Stimulated activated CD4-positive, alpha-beta T cell treated with anti-CD3 and anti-CD28 coated beads, TNF-alpha, amount 100 ng/mL, for 48 hours (primary cell): Measurements from ENCODE around the gene PRKAG1.

Experiments
- DNase-seq, 3 donors: peaks; one replicate each; pipeline ENCODE4 v3.0.0-alpha.2; 2020; ENCODE audit warnings: low read depth in 3 of 3

Gene PRKAG1

DNA sequence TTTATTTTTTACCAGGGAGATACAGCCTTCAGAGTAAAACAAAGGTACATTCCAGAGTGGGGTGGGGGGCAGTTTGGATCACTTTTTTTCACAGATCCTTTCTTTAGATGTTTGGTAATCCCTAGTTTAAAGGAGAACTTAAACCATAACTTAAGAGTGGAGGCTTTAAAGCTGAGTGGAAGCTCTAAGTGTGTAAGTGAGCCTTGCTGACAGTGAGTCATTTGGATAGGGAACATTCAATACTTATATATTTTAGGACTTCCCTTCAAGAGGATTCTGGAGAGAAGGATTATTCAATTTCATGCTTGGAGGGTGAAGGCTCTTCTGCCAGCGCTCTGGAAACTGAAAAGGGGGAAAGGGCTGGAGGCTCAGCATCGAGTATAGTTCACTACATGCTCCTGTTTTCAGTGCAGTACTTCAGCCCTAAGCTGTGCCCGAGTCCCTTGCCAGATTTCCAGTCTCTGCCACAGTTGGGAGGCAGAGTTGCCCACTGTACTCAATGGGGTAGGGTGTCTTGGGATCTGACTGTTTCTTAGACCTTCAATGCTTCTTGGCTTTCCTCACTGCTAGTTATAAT, 8.4 kb downstream of the PRKAG1 start:
- DNase-seq, result no peak

DNA sequence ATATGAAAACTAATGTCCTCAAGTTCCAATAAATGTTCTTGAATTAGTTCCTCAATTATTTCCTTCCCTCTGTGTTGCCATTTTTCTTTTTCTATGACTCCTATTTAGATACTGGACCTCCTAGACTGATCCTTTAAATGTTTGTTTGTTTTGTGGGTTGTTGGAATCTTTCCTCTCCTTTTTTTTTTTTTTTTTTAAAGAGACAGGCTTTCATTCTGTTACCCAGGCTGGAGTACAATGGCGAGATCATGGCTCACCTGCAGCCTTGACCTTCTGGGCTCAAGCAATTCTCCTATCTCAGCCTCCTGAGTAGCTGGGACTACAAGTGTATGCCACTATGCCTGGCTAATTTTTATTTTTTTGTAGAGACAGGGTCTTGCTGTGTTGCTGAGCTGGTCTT, 9.6 kb downstream of the PRKAG1 start:
- DNase-seq, result no peak

DNA sequence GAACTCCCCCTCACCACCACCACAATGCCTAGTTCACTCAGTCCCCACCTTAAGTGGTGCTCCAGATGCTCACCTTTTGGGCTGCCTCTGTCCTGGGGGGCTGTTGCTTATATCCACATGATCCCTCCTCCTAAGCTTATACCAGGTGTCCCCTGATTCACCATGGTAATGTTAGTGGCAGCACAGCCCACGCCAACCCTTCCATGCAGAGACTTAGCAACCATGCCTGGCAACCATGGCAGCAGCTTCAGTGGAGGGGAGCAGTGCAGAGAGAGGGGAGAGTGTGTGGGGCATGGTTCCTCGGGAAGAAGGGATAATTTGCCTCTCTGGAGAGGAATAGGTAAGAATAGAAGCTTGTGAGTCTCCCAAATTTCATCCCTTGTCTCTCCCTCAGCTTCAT, 18.2 kb downstream of the PRKAG1 start:
- no peak for DNase-seq

DNA sequence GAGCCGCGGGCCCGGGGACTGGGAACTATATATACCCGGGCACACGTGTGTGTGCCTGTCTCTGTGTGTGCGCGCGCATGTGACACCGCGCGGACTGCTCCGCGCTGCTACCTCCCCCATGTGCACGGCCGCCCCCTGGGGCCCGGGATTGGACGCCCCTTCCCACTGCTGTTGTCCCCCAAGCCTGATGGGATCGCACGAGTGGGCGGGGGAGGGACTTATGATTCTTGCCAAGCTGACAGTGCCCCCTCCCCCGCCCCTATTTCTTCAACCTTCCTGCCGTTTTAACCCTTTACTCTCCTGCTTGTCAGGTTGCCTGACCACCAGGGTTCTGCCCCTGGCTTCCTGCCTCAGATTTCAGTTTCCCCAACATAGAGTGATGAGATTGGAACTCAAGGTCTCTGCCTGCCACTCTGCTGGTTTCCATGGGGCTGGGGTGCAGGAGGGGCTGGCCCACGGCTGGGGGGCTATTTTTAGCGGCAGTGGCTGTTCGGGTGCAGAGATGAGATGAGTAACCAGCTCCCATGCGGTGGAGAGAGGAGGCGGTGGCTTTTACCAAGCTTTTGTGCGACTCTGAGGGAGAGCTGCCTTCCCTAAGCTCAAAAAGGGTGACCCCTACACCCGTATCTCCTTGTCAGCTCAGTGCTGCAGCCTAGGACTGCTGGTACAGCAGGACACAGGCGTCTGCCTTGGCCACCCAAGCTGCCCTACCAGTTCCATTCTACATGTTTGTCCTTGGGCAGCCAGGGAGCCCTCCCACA, 19.0 kb downstream of the PRKAG1 start, which contains the start of gene DDN:
Gene DDN (minus strand): TSS at position 5 of the 761 bp plus-strand sequence. CDS start 88 bp downstream, outside the sequence.
- no peak for DNase-seq

DNA sequence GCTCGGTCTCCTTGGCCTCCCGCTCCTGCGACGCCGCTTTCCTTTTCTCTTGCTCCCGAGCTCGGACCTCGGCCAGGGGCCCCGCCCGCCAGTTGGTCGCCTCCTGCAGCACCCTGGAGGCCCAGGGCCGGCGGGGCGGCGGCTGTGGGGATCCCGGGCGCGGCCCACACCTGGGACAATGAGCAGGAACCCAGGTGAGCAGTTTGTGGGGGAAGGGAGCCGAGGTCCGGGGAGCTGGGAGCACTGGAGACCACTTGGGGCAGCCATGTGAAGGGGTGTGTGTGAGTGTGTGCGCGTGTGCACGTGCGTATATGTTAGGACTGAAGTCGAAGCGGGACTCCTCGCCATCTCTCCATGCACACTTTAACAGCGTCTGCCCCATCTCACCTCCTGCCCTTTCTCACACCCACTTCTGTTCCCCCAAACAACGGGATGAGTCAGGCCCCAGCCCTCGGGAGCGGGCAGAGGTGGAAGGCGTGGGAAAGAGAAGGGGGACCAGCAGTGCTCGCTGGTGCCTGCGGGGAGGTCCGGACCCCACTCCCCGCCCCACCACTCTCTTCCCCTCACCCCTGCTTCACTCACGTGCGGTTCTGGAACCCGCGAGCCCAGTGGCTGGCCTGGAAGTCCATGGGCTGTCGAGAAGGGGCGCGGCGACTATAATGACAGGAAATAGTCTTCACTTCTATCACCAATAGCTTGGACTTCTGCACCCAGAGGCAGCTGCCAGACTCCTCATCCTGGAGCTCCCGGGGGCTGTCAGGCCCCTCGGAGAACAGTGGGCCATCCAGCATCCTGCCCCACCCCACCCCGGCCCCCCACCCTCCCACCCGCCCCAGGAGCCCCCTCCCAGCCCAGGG, 19.9 kb downstream of the PRKAG1 start:
- no peak for DNase-seq

DNA sequence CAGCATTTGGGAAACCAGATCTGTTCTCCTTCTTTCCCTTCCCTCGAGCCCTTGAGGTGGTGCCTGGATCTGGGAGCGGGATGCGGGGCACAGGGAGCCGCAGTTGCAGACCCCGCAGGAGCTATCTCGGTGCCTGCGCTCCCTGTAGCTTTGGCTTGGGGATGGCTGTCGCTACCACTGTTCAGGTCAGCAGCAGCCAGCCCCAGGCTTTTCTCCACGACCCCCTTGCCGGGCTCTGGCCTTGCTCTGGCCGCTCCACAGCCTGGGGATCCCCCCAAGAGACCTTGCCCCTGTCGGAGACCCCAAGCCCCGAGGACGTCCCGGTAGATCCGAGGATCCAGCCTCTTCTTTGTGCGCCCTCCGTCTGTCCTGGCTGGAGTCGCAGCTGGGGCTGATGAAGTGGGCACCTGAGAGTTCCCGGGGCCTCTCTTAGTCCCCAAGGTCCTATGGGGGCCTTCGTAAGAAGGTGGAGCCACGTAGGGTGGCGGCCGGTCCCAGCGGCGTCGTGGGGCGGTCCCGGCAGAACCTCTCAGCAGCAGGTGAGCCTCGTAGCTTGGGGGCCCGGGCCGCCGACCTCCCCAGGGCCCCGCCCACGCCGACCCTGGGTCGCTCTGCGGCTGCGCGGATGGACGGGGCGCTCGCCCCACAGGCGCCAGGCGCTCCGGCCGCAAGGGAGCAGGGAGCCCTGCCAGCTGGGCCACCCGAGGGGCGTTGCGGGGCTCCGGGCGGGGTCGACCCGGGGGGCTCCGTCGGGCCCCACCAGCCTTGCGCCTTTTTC, 20.7 kb downstream of the PRKAG1 start:
- no peak for DNase-seq

DNA sequence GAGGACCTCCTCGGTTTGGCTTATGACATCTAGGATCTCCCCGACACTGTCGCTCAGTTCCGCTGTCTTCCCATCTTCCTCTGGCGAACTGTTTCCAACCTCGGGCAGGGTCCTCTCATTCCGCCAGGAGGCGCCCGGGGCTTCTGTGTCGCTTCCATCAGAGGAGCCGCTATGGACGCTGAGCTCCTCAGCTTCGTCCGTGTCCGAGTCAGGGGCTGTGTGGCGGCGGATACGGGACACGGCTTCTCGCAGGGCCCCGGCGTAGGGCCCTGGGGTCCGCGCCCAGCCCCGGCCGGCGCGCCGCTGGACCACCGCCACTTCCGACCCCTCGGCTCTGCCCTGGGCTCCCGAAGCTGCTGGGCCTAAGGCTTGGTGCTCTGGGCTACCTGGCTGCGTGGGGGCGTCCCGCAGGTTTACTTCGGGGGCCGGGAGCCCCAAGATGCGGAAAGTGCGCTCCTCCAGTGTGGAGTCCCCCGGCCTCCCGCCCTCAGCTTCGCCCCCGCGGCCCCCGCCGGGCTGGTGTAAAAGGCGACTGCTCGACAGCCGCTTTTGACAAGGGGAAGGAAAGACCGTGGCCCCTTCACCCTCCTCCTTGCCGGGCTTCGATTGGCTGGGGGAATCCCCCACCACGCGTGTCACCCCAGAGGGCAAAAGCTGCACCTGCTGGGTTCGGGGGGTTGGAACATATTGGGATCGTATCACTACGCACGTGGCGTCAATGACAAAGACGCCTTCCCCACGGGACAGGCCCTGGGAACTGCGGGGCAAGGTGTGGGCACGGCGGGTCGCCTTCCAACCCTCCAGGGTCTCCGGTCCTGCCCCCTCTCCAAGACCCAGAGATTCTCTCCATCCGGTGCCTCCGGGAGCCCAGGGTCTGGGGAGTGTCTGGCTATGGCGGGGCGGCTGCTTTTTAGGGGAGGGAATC, 21.5 kb downstream of the PRKAG1 start:
- no peak for DNase-seq

DNA sequence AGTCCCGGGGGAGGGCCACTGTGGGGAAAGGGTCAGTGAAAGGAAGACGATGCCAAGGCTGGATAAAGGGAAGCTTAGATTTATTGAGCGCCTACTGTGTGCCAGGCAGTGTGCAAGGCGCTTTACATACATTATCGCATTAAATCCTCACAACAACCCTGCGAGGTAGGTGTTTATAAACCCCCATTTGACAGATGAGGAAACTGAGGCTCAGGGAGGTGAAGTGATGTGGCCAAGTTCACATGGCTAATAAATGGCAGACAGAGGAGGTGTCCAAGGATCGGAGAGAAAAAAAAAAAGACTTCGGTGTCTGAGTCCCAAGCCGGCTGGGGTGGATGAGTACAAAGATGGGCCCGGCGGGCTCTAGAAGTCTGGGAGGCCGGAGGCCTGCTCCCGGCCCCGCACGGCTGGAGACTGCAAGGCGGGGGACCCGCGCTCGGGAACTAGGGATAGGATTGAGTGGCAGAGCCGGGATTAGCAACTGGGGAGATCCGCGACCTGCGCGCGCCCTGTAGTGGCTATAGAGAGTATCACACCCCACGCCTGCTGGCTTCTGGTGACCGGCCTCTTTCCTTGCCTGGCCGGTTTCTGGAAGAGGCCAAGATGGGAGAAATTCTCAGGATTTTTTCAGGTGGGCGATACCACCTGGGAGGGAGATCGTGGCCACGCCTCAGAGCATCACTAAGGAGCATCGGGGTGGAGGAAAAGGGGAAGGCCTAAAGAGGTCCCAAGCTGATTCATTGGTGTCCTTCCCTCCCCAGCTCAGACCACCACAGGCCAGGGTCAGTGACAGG, 23.3 kb downstream of the PRKAG1 start:
- DNase-seq, result no peak

DNA sequence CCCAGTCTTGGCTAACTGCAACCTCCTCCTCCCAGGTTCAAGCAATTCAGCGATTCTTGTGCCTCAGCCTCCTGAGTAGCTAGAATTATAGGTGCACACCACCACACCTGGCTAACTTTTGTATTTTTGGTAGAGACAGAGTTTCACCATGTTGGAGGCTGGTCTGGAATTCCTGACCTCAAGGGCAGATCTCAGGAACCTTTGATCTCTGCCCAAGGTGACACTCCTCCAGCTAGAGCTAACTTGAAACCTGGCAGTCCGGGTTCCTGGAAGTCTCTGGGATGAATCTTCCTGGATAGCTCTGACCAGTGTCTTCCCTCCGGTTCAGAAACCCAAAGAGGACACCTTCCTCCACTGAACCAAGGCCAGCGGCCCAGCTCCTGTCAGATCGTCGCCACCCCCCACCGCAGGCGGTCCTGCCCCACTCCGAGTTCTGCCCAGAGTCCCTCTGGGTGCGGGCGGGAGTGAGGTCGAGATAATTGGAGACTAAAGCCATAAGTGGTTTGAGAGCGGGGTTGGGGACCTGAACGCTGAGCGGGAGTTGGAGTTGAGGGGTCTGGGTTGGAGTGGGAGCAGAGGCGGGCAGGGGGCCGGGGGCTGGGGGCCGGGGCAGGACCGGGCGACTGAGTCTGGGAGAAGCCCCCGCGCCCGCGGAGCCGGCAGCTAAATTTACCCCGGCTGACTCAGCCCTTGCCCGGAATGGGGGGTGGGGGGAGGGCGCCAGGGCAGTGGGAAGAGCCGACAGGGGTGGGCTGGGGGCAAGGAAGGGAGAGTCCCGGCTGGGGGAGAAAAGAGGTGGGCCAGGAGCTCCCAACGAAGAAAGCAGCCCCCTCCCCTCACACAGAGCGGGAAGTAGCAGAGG, 24.1 kb downstream of the PRKAG1 start:
- DNase-seq, result no peak

DNA sequence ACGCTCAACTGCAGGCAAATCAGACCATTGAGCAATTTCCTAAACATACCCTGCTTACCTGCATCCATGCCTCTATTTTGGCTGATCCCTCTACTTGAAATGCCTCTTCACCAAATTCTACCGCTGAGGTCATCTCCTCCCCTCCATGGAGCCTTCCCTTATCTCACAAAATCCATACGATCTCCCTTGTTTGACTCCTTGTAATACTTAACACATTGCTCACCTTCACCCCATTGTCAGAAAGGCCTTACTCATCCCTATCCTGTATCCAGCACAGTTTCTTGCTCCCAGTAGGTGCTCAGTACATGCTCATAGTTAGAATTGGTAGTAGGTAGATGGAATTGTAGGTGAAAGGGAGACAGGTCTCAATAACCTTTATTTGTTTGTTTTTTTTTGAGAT, 24.8 kb downstream of the PRKAG1 start:
- no peak for DNase-seq

DNA sequence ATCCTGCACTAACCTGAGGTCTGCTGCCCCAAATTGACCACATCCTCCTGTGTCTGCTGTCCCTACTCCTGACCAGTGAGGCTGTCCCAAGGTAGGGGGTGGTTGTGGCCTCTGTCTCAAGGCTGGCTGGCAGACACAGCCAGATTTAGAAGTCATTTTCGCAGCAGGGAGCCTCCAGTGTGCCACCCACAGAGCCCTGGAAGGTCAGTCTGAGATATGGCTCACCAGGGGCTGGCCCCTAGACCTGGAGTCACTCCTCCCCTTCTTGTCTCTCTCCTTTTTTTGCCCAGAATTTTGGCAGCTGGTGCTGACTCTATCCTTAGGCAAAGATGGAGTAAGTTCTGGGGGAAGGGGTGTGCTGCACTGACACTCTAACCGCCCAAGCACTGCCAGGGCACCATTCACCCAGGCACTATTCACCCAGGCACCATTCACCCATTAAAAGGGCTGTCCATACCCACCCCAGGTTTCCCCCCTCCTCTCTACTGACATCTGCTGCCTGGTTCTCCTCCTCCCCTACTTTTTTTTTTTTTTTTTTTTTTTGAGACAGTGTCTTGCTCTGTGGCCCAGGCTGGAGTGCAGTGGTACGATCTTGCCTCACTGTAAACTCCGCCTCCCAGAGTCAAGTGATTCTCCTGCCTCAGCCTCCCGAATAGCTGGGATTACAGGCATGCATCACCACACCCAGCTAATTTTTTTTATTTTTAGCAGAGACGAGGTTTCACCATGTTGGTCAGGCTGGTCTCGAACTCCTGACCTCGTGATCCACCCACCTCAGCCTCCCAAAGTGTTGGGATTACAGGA, 27.1 kb downstream of the PRKAG1 start:
- DNase-seq, result no peak

DNA sequence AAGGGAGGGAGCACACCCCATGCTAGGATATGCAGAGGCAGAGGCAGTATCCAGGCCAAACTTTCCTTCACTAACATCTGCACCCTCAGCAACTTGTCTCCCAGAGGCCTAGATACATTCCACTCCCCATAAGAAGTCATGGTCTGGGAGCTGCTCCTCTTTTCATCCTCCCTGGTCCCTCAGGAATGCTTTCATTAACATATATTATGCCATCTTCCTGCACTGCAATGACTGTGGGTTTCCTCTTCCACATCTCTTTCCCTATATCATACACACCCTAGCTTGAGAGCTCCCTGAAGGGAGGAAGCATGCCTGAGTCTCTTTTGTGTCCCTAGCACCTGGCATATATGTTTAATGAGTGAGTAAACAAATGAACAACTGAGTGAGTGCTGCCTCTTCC, 28.0 kb downstream of the PRKAG1 start:
- no peak for DNase-seq

DNA sequence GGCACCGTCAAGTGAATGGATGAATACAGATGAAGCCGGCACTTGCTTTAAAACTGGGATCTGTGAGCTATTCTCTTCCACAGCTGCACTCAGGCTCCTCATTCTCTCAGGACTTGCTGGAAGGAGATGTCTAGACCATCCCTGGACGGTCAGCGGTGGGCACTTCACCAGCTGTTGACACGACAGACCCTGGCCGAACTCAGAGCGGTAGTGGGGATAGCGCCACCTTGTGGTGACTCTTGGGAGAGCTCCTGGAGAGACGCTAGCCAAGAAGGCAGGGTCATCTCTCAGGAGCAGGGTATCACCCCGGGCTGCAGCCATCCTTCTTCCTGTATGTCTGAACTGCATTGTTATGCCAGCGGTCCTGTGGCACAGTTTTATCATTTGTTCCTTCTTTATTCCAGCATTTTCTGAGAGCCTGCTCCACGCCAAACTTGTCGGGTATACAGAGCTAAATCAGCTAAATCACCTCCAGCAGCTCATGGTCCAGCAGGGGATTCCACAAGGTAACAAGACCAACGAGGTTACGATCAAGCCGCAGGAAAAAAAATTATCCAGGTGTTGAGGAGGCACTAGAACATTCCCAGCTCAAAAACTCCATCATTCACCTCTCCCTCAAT, 30.4 kb downstream of the PRKAG1 start:
- peak in 2 of 3 donors; percentile 62 to 73 for DNase-seq

DNA sequence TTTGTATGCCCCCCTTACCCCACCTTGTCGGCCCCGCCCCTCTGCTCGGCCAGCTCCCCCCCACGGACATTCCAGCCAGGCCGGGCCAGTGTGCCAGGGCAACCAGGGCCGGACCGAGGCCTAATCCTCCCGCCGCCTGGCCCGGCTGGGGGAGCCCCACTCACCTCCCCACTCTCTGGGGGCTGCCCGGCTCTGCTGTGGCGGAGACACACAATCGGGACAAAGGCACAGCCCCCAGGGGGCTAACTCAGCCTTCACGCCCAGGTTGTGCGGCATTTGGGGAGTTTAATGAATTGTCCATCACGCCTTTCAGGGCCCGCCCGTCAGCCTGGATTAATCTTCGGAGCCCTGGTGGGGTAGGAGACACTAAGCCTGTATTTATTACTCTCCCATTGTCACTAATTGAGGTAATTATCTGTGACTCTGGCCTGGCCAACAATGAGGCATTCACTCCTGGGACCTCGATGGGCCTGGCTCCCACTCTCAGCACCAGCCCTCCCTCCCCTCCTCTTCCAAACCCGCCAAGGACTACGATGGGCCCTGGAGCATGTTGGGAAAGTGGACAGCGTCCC, 31.8 kb downstream of the PRKAG1 start:
- no peak for DNase-seq

DNA sequence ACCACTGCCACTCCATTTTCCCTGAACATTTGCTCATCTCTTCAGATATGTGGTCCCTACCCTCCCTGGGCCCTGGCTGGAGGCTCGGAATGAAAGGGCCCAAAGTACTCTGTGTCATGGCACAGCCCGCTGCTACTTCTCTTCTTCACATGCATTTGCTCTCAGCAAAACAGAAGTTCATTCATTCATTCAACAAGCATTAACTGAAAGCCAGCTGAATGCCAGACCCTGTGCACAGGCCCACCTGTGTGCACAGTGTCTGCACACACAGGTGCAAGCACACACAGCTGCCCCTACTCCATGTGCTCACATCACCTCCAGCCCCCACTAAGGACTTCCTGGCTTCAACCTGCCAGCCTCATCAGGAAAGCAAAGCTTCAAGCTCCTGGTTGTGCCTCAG, 32.7 kb downstream of the PRKAG1 start:
- DNase-seq, result no peak

DNA sequence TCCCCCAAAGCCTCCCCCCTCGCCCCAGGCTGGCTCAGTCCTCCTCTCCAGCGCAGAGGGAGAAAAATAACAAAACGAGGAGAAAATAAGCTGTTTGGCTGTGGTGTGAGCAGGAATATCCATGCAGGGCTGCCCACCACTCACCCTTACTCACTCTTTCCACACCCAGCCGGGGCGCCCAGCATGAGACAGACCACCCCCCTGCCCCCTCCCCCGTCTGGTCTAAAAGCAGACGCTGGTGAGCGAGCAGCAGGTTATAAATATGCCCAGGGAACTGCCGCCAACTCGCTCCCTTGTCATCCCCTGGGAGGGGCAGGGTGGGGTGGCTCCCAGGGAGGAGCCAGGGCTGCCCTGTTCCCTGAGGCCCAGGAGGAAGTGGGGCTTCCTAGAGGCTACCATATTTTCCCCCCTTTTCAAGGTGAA, 33.1 kb downstream of the PRKAG1 start:
- DNase-seq, result no peak

DNA sequence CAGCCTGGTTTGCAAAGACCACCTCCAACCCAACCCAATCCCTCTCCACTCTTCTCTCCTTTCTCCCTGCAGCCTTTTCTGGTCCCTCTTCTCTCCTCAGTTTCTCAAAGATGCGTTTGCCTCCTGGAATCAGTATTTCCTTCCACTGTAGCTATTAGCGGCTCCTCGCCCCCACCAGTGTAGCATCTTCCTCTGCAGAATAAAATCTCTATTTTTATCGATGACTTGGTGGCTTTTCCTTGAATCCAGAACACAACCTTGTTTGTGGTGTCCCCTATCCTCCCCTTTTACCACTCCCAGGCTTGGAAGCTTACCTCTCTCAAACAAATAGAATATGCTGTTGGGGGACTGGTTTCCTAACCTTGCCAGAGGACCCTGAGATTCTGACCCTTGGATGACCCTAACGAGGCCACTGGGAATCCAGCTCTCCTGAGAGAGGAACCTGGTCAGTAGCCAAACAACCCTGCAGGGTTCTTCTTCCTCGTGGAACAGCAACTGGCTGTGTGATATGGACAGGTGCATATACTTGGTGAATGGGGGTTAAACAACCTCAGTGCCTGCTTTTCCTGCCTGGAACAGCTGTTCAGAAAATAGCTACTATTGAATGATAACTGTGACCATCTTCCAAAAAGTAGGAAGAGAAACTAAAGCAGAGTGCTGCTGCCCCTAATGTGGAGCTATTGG, 36.0 kb downstream of the PRKAG1 start:
- DNase-seq, result no peak
